Activated T-cell treated with anti-CD3 and anti-CD28 coated beads for 24 hours (primary cell): ENCODE data around the gene ZCCHC7.
"Not testable (repeated sequence)": the region's sequence is repeated elsewhere in the genome, so short reads cannot be mapped to it uniquely, and the experiment has no call there.

ENCODE experiments used
- DNase-seq: peaks from one replicate; pipeline ENCODE4 v3.0.0-alpha.2; 2020; ENCODE audit warnings: low read depth

The ZCCHC7 gene

GRCh38 chr9:37119907-37120842, at the start of gene ZCCHC7:
ZCCHC7 (plus strand) TSS chr9:37120574.
- DNase-seq: peak; percentile 95

GRCh38 chr9:37074790-37075189, 45.6 kb upstream of the ZCCHC7 start:
- not testable (repeated sequence) for DNase-seq

GRCh38 chr9:37079370-37080164, 40.8 kb upstream of the ZCCHC7 start:
- peak; percentile 88 for DNase-seq

- DNase-seq: not testable (repeated sequence)
Observed at GRCh38 chr9:37080165-37080628, 40.2 kb upstream of the ZCCHC7 start.

- DNase-seq: not testable (repeated sequence)
Observed at GRCh38 chr9:37081507-37081906, 38.9 kb upstream of the ZCCHC7 start.

GRCh38 chr9:37082214-37082765, 38.1 kb upstream of the ZCCHC7 start:
- no peak for DNase-seq

GRCh38 chr9:37083654-37084053, 36.7 kb upstream of the ZCCHC7 start:
- DNase-seq: no peak

GRCh38 chr9:37085233-37085632, 35.1 kb upstream of the ZCCHC7 start:
- no peak for DNase-seq

GRCh38 chr9:37092714-37093295, 27.6 kb upstream of the ZCCHC7 start:
- not testable (repeated sequence) for DNase-seq

GRCh38 chr9:37094751-37095150, 25.6 kb upstream of the ZCCHC7 start:
- no peak for DNase-seq

GRCh38 chr9:37096628-37097027, 23.7 kb upstream of the ZCCHC7 start:
- no peak for DNase-seq

- DNase-seq: no peak
Observed at GRCh38 chr9:37097294-37097693, 23.1 kb upstream of the ZCCHC7 start.

GRCh38 chr9:37100327-37100726, 20.0 kb upstream of the ZCCHC7 start:
- no peak for DNase-seq

- no peak for DNase-seq
Observed at GRCh38 chr9:37100741-37101140, 19.6 kb upstream of the ZCCHC7 start.

GRCh38 chr9:37102486-37102885, 17.9 kb upstream of the ZCCHC7 start:
- no peak for DNase-seq

- DNase-seq: no peak
Observed at GRCh38 chr9:37104183-37104889, 16.0 kb upstream of the ZCCHC7 start.

- DNase-seq: no peak
Observed at GRCh38 chr9:37105234-37105633, 15.1 kb upstream of the ZCCHC7 start.

- no peak for DNase-seq
Observed at GRCh38 chr9:37107701-37108100, 12.7 kb upstream of the ZCCHC7 start.

GRCh38 chr9:37114442-37114841, 5.9 kb upstream of the ZCCHC7 start:
- DNase-seq: not testable (repeated sequence)

GRCh38 chr9:37117956-37118355, 2.4 kb upstream of the ZCCHC7 start:
- no peak for DNase-seq

- DNase-seq: no peak
Observed at GRCh38 chr9:37119360-37119759, 1.0 kb upstream of the ZCCHC7 start.
